A673 (cell line): ENCODE measurements around the gene TPM1. TPM values are rescaled to one million over a fixed set of nuclear protein-coding genes. Genes with fewer than 3 reads are reported as not detected.

ENCODE experiments used
- BruUV-seq: library from RNA; stranded (reverse); fragments of 400-500 nt; replicated peaks from 2 replicates; lab custom pipeline; 2021; lab: Mats Ljungman, UMichigan
- CTCF ChIA-PET: fragments of 300-600 bp; sonication (Branson Sonifier 250); formaldehyde crosslinking; loops from one replicate; lab custom pipeline; 2022; ENCODE audit warnings: antibody characterized with exemption; lab: Charles Lee
- POLR2A ChIA-PET: fragments of 300-600 bp; sonication (Branson Sonifier 250); formaldehyde crosslinking; loops from one replicate; lab custom pipeline; 2022; ENCODE audit warnings: antibody characterized with exemption; ENCODE audit not compliant: low non-redundant PET; lab: Charles Lee
- DNase-seq: peaks from one replicate; pipeline ENCODE4 v3.0.0-alpha.2; 2015; ENCODE audit warnings: low spot score
- H3K27ac ChIP-seq: fragments of 200-600 bp; sonication (generic); 2 replicates; pipeline ENCODE4 v1.5.1; 2016; ENCODE audit warnings: mixed run types, low read depth, mild to moderate bottlenecking, mixed read lengths, antibody characterized with exemption, low read length; ENCODE audit not compliant: poor library complexity, severe bottlenecking
- H3K27me3 ChIP-seq: fragments of 200-600 bp; sonication (generic); replicated peaks from 2 replicates; pipeline ENCODE4 v1.6.1; 2017; ENCODE audit warnings: mixed run types, low read depth, mild to moderate bottlenecking, mixed read lengths, antibody characterized with exemption, low read length; ENCODE audit not compliant: insufficient read depth, poor library complexity
- H3K36me3 ChIP-seq: fragments of 200-600 bp; sonication (generic); 2 replicates; pipeline ENCODE4 v1.6.1; 2016; ENCODE audit warnings: mixed run types, mild to moderate bottlenecking, mixed read lengths, antibody characterized with exemption, low read length; ENCODE audit not compliant: insufficient read depth, poor library complexity, severe bottlenecking
- H3K4me1 ChIP-seq: fragments of 200-600 bp; sonication (generic); 2 replicates; pipeline ENCODE4 v1.6.1; 2017; ENCODE audit warnings: mixed run types, mild to moderate bottlenecking, mixed read lengths, antibody characterized with exemption, low read length; ENCODE audit not compliant: insufficient read depth, poor library complexity, severe bottlenecking
- H3K4me3 ChIP-seq: fragments of 200-600 bp; sonication (generic); 2 replicates; pipeline ENCODE4 v1.5.1; 2016; ENCODE audit warnings: low read depth, mixed run types, mild to moderate bottlenecking, mixed read lengths, low read length; ENCODE audit not compliant: poor library complexity, severe bottlenecking
- H3K9me3 ChIP-seq: fragments of 200-600 bp; sonication (generic); 2 replicates; pipeline ENCODE4 v1.6.1; 2016; ENCODE audit warnings: mixed run types, low read depth, mild to moderate bottlenecking, mixed read lengths, antibody characterized with exemption, low read length; ENCODE audit not compliant: poor library complexity, severe bottlenecking
- EZH2 ChIP-seq: fragments of 200-600 bp; sonication (generic); IDR thresholded peaks from 2 replicates; pipeline ENCODE4 v1.6.1; 2017; ENCODE audit warnings: borderline replicate concordance, low read depth, mild to moderate bottlenecking, mixed read lengths, antibody characterized with exemption, low read length; ENCODE audit not compliant: poor library complexity, severe bottlenecking
- intact Hi-C: fragments of 100-400 bp; cut with micrococcal nuclease; formaldehyde crosslinking; loops from one replicate; pipeline ENCODE4 v1.10.0; 2022; ENCODE audit not compliant: unreplicated experiment
- total RNA-seq: library from RNA; stranded (reverse); gene quantifications from 2 replicates; pipeline ENCODE4 v1.2.3, GENCODE V29; 2021
- TF ChIP-seq, protein P1 (sequence below): fragments of 300-800, 200-600 bp; sonication (generic); conservative IDR thresholded peaks from 2 replicates; pipeline ENCODE4 v1.5.1; 2017; ENCODE audit warnings: low read depth, mild to moderate bottlenecking, antibody characterized with exemption, low read length, moderate library complexity, mixed read lengths

The TPM1 gene
- total RNA-seq, 1 experiment from 2014 or later = 31.2 TPM

DNA sequence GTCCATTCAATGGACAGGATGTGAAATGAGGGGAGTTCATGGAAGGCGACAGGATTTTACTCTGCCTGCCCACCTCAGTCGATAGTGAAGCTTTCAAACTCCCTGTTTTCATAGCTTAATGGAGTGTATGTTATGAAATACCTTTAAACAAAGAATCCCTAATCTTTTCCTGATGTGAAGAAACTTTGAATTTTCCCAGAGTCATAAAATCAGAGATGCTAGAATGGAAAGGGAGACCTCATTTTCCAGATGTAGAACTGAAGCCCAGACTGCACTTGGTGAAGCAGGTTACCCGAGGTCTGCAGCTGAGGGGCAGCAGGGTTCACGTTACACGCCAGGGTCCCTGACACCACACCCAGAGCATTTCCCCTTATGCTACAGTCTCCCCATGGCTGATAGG lies 44.4 kb downstream of the TPM1 start:
- POLR2A ChIA-PET = interaction anchor here (0.6 kb wide), 1 partner anchor 70 kb away, joined by 3 read pairs; the partner anchor contains the start of gene RPS27L
- no peaks in the 10 kb centered on the region for H3K27me3 ChIP-seq
- no peaks in the 10 kb centered on the region for H3K36me3 ChIP-seq
- CTCF ChIA-PET = interaction anchor here (0.6 kb wide), 1 partner anchor 724 kb away, joined by 7 read pairs; no protein-coding TSS in a partner anchor
- H3K27ac ChIP-seq = no peak overlapping the region
- H3K4me3 ChIP-seq = no peak overlapping the region
- no TSS peak for BruUV-seq
- no peaks in the 10 kb centered on the region for H3K4me1 ChIP-seq
- no peak for DNase-seq
- H3K9me3 ChIP-seq = no peaks in the 10 kb centered on the region
- intact Hi-C loops = no loop called here
- TF ChIP-seq EZH2 = no peak
- TF ChIP-seq, protein P1, sequence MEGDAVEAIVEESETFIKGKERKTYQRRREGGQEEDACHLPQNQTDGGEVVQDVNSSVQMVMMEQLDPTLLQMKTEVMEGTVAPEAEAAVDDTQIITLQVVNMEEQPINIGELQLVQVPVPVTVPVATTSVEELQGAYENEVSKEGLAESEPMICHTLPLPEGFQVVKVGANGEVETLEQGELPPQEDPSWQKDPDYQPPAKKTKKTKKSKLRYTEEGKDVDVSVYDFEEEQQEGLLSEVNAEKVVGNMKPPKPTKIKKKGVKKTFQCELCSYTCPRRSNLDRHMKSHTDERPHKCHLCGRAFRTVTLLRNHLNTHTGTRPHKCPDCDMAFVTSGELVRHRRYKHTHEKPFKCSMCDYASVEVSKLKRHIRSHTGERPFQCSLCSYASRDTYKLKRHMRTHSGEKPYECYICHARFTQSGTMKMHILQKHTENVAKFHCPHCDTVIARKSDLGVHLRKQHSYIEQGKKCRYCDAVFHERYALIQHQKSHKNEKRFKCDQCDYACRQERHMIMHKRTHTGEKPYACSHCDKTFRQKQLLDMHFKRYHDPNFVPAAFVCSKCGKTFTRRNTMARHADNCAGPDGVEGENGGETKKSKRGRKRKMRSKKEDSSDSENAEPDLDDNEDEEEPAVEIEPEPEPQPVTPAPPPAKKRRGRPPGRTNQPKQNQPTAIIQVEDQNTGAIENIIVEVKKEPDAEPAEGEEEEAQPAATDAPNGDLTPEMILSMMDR = no peak

DNA sequence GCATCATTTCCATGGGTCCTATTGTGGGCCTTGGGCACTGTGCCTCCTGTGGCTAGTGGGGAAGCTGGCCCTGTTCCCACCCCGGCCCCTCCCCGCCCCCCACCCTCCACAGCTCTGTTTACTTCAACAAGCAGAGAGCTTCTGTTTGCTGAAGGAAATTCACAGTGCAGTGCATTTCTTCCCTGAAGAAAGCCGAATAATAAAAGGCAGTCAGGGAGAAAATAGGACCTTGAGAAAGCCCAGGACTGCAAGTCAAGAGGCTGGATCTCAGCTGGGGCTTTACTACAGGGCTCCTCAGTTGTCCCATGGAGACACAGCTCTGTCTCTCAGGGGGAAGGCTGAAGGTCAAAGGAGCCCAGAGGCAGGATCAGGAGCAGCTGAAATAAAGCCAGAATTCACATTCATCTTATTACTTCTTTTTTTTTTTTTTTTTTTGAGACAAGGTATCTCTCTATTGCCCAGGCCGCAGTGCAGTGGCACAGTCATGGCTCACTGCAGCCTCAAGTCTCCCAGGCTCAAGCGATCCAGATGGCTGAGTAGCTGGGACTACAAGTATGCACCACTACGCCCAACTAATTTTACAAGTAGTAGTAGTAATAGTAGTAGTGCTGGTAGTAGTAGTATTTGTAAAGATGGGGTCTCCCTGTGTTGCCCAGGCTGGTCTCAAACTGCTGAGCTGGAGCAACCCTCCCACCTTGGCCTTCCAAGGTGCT lies 46.1 kb downstream of the TPM1 start:
- Histone ChIP-seq H3K27ac (no peak overlapping the region), H3K27me3 (no peaks in the 10 kb centered on the region), H3K4me1 (no peaks in the 10 kb centered on the region), H3K4me3 (no peak overlapping the region), H3K36me3 (no peaks in the 10 kb centered on the region), H3K9me3 (no peaks in the 10 kb centered on the region)
- ChIA-PET POLR2A (no interaction called here), CTCF (no interaction called here)
- no peak for DNase-seq
- no TSS peak for BruUV-seq
- TF ChIP-seq, protein P1 = no peak
- TF ChIP-seq EZH2 = no peak
- intact Hi-C loops = no loop called here

GRCh38 chr15:63089260-63090043 lies 46.9 kb downstream of the TPM1 start:
- Histone ChIP-seq H3K36me3 (no peaks in the 10 kb centered on the region), H3K9me3 (no peaks in the 10 kb centered on the region), H3K4me1 (no peaks in the 10 kb centered on the region), H3K4me3 (no peak overlapping the region), H3K27ac (no peak overlapping the region), H3K27me3 (no peaks in the 10 kb centered on the region)
- intact Hi-C loops = no loop called here
- BruUV-seq = no TSS peak
- no peak for TF ChIP-seq EZH2
- TF ChIP-seq, protein P1 = no peak
- POLR2A ChIA-PET = no interaction called here
- CTCF ChIA-PET = interaction anchor here (0.6 to 1.1 kb wide), 2 partner anchors 42 to 276 kb away, joined by 3 read pairs; no protein-coding TSS in a partner anchor
- peak; percentile 27 for DNase-seq
